HG03108 (cell line): Measurements from ENCODE around the gene ZCCHC3.
A peak's percentile ranks its signal among the peaks of the same experiment; 100 is the strongest.

ENCODE experiments used
- ATAC-seq: cut with Tn5 transposase; IDR thresholded peaks from one replicate; pipeline ENCODE4 v1.9.1; 2021; ENCODE audit warnings: moderate library complexity; ENCODE audit not compliant: unreplicated experiment

ZCCHC3 gene

DNA sequence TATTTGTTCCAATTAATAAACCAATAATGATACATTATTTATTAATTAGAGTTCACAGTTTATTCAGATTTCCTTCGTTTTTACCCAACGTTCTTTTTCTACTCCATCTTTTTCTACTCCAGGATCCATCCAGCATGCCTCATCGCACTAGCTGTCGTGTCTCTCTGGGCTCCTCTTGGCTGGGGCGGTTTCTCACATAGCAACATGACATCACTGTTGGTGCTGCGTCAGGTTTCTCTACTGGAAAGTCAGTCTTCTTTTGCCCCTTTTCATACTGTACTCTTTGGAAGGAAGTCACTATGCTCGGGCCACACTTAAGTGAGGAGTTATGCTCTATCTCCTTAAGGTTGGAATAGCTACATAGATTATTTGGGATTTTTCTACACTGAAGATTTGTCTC is 14.2 kb downstream of the ZCCHC3 start:
- no peak for ATAC-seq

GRCh38 chr20:312067-312466 is 14.7 kb downstream of the ZCCHC3 start:
- ATAC-seq = no peak

- ATAC-seq = no peak
Measured at GRCh38 chr20:312866-313265, 15.5 kb downstream of the ZCCHC3 start.

- ATAC-seq = no peak
Measured at GRCh38 chr20:313402-313801, 16.0 kb downstream of the ZCCHC3 start.

- no peak for ATAC-seq
Measured at GRCh38 chr20:313948-314347, 16.6 kb downstream of the ZCCHC3 start.

- ATAC-seq = no peak
Measured at GRCh38 chr20:316316-317068, 19.1 kb downstream of the ZCCHC3 start.

DNA sequence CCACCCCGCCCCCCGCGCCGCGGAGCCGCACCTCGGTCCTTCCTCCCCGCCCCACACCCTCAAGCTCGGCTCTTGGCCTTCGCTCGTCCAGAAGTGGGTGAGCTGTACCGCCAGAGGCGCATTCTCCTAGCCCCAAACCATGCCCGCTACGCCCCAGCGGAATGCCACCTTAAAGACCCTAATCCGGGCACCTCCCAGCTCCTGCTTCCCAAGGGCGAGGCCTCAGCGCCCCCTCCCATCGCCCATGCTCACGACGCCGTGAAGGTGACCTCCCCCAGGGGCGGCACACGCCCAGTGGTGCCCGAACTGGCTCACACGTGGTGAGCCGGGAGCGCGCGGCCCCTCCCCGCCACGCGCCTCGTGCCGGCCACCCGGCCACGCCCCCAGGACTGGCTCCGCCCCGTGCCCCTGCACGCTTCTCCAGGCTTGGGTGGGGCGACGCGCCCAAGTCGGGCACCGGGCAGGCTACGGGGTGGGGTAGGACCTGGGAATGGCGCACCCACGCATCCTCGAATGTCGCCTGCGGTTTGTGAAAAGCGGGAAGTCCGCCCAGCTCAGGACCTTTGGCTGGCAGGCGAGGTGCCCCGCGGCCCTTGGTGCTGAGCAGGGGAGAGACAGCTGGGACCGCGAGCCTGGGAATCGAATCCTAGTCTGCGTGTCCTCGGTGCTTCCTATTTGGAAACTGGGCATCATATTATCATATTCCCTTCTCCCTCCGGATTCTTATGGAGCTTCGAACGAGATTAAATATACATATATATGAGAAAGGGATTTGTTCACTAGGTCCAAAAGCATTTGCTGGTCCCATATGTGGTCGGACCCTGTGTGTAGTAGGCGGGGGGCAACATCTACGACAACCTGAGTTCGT is 27.0 kb downstream of the ZCCHC3 start:
- peak; percentile 47 for ATAC-seq

DNA sequence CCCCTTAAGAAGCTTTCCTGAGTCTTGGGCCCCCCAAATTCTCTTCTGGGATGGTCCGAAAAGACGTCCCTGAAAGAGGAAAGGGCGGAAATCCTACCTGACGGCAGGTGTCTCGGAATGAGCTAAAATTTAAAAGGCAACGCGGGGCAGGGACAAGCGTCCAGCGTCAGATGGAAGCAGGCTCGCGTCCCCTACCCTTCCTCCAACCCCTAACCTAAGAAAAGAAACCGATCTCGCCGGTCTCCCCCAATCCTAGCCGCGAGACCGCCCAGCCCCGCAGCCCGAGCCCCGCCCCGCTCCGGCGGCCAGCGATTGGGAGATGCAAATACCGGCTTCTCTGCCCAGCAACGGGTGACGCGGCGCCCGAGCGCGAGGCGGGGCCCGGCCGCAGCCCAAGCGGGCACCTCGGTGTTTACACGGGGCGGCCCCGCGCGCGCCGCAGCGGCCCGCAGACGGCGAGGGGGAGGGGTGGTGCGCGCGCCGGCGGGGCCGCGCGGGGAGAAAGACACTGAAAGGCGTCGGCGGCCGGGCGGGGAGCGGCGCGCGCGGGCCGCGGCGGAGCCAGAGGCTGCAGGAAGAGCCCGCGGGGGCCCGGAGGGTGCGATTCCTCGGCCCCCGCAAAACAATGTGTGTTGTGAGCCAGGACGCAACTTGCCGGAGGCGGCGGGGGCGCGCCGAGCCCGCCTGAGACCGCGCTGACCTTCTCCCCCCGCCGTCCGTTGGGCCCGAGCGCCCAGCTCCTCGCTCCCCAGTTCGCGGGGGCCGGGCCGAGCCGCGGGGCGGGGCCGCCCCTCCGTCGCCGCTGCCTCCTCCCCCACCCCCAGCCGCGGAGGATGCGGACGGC is 27.9 kb downstream of the ZCCHC3 start, which contains the start of gene SOX12:
TSS of gene SOX12 (plus strand) at position 508 of the 844 bp plus-strand sequence. CDS start 373 bp downstream, outside the sequence.
- ATAC-seq = peak; percentile 63

DNA sequence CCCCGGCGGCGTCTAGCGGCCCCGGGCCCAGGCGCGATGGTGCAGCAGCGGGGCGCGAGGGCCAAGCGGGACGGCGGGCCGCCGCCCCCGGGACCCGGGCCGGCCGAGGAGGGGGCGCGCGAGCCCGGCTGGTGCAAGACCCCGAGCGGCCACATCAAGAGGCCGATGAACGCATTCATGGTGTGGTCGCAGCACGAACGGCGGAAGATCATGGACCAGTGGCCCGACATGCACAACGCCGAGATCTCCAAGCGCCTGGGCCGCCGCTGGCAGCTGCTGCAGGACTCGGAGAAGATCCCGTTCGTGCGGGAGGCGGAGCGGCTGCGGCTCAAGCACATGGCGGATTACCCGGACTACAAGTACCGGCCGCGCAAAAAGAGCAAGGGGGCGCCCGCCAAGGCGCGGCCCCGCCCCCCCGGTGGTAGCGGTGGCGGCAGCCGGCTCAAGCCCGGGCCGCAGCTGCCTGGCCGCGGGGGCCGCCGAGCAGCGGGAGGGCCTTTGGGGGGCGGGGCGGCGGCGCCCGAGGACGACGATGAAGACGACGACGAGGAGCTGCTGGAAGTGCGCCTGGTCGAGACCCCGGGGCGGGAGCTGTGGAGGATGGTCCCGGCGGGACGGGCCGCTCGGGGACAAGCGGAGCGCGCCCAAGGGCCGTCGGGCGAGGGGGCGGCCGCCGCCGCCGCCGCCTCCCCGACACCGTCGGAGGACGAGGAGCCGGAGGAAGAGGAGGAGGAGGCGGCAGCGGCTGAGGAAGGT is 28.7 kb downstream of the ZCCHC3 start:
- no peak for ATAC-seq

DNA sequence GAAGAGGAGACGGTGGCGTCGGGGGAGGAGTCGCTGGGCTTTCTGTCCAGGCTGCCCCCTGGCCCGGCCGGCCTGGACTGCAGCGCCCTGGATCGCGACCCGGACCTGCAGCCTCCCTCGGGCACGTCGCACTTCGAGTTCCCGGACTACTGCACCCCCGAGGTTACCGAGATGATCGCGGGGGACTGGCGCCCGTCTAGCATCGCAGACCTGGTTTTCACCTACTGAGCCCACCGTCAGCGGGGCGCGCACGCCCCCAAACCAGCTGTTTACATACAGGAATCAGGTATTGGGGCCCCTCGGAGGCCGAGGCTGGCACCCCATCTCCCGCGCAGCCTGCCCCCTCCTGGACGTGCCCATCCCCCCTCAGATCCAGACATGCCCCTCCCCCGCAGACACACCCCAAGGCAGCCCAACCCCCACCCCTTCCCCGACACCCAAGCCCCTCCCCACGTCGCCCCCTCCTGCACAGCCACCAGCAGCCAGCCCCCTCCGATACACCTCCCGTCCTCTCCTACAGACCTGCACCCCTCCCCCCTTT is 29.3 kb downstream of the ZCCHC3 start:
- ATAC-seq = no peak

DNA sequence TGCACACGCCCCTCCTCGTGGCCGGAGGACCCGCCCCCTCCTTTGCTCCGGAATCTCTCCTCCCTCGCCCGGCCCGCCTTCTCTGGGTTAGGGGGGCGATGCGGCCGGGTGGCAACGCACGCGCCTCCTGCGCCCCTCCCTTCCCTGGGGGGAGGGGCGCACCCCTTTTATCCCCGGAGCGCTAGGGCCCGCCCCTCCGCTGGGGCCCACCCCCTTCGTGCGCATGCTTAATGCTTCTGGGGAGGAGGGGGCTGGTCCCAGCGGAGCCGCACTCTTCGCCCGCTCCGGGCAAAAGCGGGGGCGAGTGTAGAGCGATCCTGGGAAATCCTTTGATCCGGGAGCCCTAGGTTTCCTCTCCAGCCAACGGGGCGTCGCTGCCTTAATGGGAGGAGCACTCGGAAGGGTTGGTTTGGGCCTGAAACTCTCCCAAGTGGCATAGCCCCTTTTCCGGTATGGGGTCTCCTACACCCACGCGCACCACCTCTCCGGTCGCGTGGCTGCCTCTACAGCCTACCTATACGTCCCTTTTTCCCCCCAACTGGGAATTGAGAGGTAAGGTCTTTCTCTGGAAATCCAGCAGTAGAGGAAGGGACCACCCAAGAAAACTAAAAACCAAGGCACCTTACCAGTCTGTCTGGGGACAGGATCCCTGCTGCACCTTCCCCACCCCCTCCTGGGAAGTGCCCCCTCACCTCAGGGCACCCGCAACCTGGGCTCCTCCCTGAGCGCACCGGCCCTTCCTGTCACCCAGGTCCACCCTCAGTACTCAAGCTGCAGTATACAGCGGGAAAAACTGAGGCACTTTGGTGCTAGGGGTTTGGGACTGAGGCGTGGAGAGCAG is 30.0 kb downstream of the ZCCHC3 start:
- ATAC-seq = no peak

- ATAC-seq = no peak
Measured at GRCh38 chr20:328027-328974, 30.9 kb downstream of the ZCCHC3 start.

DNA sequence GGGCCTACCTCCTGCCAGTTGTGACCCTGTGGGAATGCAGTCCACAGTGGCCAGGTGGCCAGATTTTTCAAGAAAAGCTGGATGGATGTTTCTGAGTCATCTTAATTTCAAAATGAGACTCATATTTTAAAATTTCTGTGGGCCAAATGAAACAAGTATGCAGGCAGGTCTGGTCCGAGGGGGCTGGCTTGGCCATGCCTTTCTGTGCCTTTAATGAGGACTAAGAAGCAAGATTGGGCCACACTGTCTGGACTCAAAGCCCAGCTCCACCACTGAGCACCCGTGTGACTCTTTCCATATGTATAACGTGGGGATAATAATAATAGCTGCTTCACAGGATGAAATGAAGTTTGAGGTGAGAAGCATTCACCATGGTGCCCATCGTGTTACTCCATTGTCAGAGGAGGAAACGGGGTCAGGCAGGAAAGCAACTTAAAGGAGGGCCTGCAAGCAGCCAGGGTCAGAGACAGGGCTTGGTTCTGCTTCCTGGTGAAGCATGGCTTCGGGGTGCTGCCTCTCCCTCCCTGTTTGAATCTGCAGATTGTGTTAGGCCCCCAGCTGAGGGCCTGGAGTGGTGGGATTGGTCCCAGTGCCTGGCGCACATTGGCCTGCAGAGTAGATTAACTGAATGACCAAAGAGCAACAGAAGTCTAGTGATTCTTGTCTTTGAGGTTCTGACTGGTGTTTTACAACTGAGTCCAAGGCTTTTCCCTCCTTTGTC is 31.8 kb downstream of the ZCCHC3 start:
- no peak for ATAC-seq

DNA sequence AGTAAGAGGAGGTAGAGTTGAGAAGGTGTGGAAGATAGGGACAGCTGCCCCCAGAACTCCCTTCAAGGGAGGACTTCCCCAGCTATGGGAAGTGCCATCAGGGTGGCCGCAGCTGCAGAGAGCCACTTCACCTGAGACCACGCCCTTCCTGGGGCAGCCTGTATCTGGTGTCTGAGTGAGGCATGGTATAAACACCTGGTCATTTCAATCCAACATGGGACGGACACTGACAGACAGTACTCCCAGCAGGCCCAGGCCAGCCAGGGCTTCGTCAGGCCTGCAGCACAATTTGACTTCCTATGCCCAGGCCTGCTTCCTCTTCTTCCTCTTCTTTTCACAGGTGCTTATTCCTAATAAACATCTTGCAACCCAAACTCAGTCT is 32.5 kb downstream of the ZCCHC3 start:
- ATAC-seq = no peak

GRCh38 chr20:330233-331149 is 33.1 kb downstream of the ZCCHC3 start:
- no peak for ATAC-seq

GRCh38 chr20:334578-334977 is 37.2 kb downstream of the ZCCHC3 start:
- no peak for ATAC-seq
